KMS-11 (cell line): ENCODE measurements around the gene NKX2-2.

Experiments
- H2AFZ ChIP-seq: fragments of 200-600 bp; sonication (generic); 2 replicates; pipeline ENCODE4 v1.6.1; 2016; ENCODE audit warnings: antibody characterized with exemption, mixed run types, low read depth
- H3K27ac ChIP-seq: fragments of 200-600 bp; sonication (generic); 2 replicates; pipeline ENCODE4 v1.6.1; 2016; ENCODE audit warnings: mild to moderate bottlenecking, mixed run types
- H3K27me3 ChIP-seq: fragments of 200-600 bp; sonication (generic); 2 replicates; pipeline ENCODE4 v1.6.1; 2017; ENCODE audit warnings: mild to moderate bottlenecking, low read depth, mixed run types, moderate library complexity; ENCODE audit not compliant: insufficient read depth
- H3K36me3 ChIP-seq: fragments of 200-600 bp; sonication (generic); 2 replicates; pipeline ENCODE4 v1.6.1; 2017; ENCODE audit warnings: mild to moderate bottlenecking, mixed run types; ENCODE audit not compliant: insufficient read depth
- H3K4me1 ChIP-seq: fragments of 200-600 bp; sonication (generic); 2 replicates; pipeline ENCODE4 v1.6.1; 2016; ENCODE audit warnings: mild to moderate bottlenecking, low read depth, mixed run types; ENCODE audit not compliant: poor library complexity, severe bottlenecking
- H3K4me2 ChIP-seq: fragments of 200-600 bp; sonication (generic); 2 replicates; pipeline ENCODE4 v1.7.0; 2016; ENCODE audit warnings: mild to moderate bottlenecking, mixed run types
- H3K4me3 ChIP-seq: fragments of 200-600 bp; sonication (generic); IDR thresholded peaks from 2 replicates; pipeline ENCODE4 v1.6.1; 2017; ENCODE audit warnings: low read depth, low read length, mixed read lengths; ENCODE audit not compliant: insufficient read depth
- H3K79me2 ChIP-seq: fragments of 200-600 bp; sonication (generic); 2 replicates; pipeline ENCODE4 v1.6.1; 2016; ENCODE audit warnings: low read depth, mixed run types; ENCODE audit not compliant: insufficient read depth
- H3K9ac ChIP-seq: fragments of 200-600 bp; sonication (generic); 2 replicates; pipeline ENCODE4 v1.6.1; 2016; ENCODE audit warnings: mild to moderate bottlenecking, mixed run types
- H4K20me1 ChIP-seq: fragments of 200-600 bp; sonication (generic); 2 replicates; pipeline ENCODE4 v1.6.1; 2016; ENCODE audit warnings: mild to moderate bottlenecking, mixed run types; ENCODE audit not compliant: insufficient read depth
- TF ChIP-seq, protein P1 (sequence below): fragments of 200-600 bp; sonication (generic); conservative IDR thresholded peaks from 2 replicates; pipeline ENCODE4 v1.6.1; 2017; ENCODE audit warnings: low read depth, mild to moderate bottlenecking, antibody characterized with exemption, low read length, moderate library complexity, mixed read lengths

NKX2-2 gene

DNA sequence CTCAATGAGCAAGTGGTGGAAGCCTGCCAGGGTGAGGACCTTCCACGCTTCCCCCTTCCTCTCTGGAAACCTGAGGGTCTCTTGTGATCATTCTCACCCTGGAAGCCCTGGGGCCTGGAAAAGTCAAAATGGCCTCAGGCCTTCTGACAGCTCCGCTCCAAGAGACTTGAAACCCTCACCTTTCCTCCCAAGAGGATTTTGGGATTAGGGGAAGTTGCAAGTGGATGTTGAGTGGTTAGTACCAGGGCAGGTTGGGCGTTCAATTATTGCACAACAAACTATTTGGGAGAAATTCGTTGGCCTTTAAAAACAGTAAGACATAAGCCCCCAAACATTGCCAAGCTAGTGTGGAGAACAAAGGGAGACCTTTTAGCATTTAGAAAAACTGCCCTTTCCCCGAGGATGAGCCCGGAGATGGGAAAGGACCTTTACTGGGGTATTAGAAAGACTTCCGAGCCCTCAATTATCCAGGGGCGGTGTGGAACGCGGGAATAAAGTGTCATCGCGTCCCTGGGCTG, 4.7 kb downstream of the NKX2-2 start:
- no peak overlapping the region for H3K4me3 ChIP-seq
- H3K79me2 ChIP-seq = no peaks in the 10 kb centered on the region
- peaks cover 9% of the 10 kb centered on the region for H3K4me1 ChIP-seq
- no peak overlapping the region for H3K9ac ChIP-seq
- no peaks in the 10 kb centered on the region for H4K20me1 ChIP-seq
- H3K27ac ChIP-seq = no peak overlapping the region
- no peaks in the 10 kb centered on the region for H3K36me3 ChIP-seq
- no peak overlapping the region for H2AFZ ChIP-seq
- no peak overlapping the region for H3K4me2 ChIP-seq
- TF ChIP-seq, protein P1, sequence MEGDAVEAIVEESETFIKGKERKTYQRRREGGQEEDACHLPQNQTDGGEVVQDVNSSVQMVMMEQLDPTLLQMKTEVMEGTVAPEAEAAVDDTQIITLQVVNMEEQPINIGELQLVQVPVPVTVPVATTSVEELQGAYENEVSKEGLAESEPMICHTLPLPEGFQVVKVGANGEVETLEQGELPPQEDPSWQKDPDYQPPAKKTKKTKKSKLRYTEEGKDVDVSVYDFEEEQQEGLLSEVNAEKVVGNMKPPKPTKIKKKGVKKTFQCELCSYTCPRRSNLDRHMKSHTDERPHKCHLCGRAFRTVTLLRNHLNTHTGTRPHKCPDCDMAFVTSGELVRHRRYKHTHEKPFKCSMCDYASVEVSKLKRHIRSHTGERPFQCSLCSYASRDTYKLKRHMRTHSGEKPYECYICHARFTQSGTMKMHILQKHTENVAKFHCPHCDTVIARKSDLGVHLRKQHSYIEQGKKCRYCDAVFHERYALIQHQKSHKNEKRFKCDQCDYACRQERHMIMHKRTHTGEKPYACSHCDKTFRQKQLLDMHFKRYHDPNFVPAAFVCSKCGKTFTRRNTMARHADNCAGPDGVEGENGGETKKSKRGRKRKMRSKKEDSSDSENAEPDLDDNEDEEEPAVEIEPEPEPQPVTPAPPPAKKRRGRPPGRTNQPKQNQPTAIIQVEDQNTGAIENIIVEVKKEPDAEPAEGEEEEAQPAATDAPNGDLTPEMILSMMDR = no peak
- H3K27me3 ChIP-seq = no peaks in the 10 kb centered on the region; the same call in 1 of the 2 replicates

DNA sequence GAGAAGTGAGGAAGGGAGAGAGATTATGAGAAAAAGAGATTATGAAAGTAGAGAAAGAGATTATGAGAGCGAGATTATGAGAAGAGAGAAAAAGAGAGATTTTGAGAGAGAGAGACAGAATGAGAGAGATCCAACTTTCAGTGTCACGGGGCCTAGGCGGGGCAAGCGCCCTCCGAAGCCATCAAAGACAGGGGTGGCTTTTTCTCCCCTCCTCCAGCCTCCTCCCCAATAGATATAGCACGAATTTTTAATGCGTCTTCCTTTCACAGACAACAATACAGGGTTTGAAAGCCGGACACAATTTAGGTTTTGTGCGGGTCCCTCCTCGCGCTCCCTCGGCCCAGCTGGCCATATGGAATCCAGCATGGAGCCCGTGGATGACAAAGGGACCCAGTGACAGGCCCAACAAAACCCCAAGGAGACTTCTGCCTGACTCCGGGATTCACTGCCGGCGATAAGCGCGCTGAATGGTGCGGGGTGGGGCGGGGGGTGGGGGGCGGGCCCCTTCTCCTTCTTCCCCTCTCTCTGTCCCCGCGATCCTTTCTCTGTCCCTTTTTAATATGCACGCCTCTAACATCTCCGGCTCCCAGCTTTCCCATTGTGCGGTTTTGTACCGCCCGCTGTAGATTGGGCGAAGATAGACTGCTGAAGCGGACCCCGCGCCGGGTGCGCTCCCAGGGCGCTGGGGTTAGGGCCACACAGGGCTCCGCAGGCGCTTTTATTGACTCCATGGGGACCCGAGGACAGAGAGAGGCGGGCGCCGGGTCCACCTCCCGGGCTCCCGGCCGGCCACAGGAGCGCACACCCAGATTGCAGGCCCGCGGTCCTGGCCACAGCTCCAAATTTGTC, 5.4 kb downstream of the NKX2-2 start:
- Histone ChIP-seq H3K9ac (no peak overlapping the region), H3K4me2 (no peak overlapping the region), H4K20me1 (no peaks in the 10 kb centered on the region), H3K4me3 (no peak overlapping the region), H3K4me1 (peaks cover 16% of the 10 kb centered on the region), H2AFZ (no peak overlapping the region), H3K27ac (no peak overlapping the region), H3K27me3 (no peaks in the 10 kb centered on the region), H3K36me3 (no peaks in the 10 kb centered on the region), H3K79me2 (no peaks in the 10 kb centered on the region)
- TF ChIP-seq, protein P1 = no peak

DNA sequence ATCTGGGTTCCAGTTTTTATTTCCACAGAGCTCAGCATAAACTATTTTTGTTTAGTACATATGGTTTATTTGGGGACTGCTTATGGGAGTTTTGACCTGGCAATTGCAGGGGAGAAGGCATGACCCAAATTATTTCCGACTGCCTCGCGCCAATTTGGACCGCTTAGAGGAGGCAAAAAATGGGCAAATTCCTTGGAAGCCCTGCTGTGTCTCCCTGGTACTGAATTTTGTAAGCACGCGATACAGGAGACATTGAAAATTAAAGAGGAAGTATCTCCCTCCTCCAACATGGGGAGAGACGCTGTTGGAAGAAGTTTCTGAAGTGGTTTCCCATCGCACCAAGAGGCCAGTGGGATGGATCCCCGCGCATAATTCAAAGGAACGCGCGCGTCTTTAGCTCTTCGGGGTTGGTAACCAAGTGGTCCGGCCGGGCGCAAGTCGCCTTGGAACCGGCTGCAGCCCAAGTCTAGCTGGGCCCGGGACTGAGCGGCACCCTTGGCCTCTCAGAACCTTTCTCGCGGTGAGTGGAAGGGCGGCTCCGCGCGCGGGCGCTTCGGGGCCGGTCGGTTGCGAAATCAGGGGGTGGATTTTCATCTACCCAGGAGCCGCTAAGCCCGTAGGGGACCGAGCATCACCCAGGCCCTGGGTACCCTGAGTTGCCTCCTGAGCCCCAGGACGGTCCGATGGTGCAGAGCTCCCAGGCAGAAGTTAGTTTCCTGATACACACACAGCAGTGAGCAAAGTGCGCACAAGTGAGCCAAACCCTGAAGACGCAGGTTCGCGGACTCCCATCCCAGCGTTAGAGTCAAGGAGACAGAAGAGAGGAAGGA, 6.2 kb downstream of the NKX2-2 start:
- Histone ChIP-seq H4K20me1 (no peaks in the 10 kb centered on the region), H3K36me3 (no peaks in the 10 kb centered on the region), H2AFZ (no peak overlapping the region), H3K4me2 (no peak overlapping the region), H3K4me1 (peaks cover 22% of the 10 kb centered on the region), H3K4me3 (no peak overlapping the region), H3K27ac (no peak overlapping the region), H3K79me2 (no peaks in the 10 kb centered on the region), H3K27me3 (no peaks in the 10 kb centered on the region), H3K9ac (no peak overlapping the region)
- TF ChIP-seq, protein P1 = no peak

DNA sequence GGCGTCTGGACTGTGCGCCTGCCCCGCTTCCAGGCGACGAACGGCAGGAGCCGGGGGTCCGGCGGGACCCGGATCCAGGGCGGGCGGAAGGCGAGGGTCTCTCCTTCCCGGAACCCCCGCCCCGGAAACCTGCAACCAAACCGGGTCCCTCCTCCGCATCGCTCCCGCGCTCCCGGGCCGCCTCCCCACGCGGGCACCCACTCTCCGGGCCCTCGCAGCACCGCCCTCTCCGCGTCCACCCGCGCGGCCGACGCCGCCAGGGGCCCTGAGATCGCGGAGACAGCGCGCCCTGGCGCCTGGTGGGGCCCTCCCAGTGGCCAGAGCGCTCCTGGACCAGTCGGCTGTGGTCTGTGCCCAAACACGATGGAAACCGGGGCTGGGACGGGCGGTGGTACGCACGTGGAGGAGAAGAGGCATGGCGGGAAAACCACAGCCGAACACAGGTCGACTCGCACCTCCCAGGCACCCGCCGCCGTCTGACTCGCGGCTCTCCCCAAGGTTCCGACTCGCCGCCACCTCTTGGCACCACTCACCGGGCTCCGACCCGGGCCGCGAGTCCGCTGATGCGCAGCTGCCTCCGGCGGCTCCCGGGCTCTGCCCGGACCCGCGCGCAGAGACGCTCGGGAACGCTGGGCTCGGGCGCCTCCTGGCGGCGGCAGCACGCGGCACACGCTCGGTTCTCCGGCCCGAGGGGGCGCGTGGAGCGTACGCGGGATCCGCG, 7.9 kb downstream of the NKX2-2 start:
- H3K9ac ChIP-seq = peak overlapping the region; percentile 76
- no peak overlapping the region for H3K4me3 ChIP-seq
- H3K4me2 ChIP-seq = peak overlapping the region; percentile 57; the same call in 1 of the 2 replicates
- no peaks in the 10 kb centered on the region for H3K79me2 ChIP-seq
- H2AFZ ChIP-seq = peak overlapping the region; percentile 66
- peak overlapping the region; percentile 33; the same call in 1 of the 2 replicates for H3K27ac ChIP-seq
- no peaks in the 10 kb centered on the region for H3K27me3 ChIP-seq
- peaks cover 26% of the 10 kb centered on the region for H3K4me1 ChIP-seq
- TF ChIP-seq, protein P1 = peak; percentile 59
- no peaks in the 10 kb centered on the region for H4K20me1 ChIP-seq
- no peaks in the 10 kb centered on the region for H3K36me3 ChIP-seq
